ENCODE measurements around the gene HDAC4. TPM values are rescaled to one million over a fixed set of nuclear protein-coding genes. Genes with fewer than 3 reads are reported as not detected.

The HDAC4 gene
- total RNA-seq, 1 experiment from 2014 or later: 47.6 TPM

- TF ChIP-seq TCF7L2 (IDR thresholded peaks at IDR 0.05; ENCODE audit: borderline replicate concordance, extremely low read depth, insufficient read depth, insufficient read length): no peak
- TF ChIP-seq, protein P1, sequence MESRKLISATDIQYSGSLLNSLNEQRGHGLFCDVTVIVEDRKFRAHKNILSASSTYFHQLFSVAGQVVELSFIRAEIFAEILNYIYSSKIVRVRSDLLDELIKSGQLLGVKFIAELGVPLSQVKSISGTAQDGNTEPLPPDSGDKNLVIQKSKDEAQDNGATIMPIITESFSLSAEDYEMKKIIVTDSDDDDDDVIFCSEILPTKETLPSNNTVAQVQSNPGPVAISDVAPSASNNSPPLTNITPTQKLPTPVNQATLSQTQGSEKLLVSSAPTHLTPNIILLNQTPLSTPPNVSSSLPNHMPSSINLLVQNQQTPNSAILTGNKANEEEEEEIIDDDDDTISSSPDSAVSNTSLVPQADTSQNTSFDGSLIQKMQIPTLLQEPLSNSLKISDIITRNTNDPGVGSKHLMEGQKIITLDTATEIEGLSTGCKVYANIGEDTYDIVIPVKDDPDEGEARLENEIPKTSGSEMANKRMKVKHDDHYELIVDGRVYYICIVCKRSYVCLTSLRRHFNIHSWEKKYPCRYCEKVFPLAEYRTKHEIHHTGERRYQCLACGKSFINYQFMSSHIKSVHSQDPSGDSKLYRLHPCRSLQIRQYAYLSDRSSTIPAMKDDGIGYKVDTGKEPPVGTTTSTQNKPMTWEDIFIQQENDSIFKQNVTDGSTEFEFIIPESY (IDR thresholded peaks at IDR 0.05; ENCODE audit: extremely low read depth, insufficient replicate concordance, low read length): no peak
These were observed 88.7 kb downstream of the HDAC4 start (continued) for GRCh38 chr2:239312081-239312511.

GRCh38 chr2:239311132-239312040 lies 89.4 kb downstream of the HDAC4 start:
- H4K20me1 ChIP-seq (ENCODE audit: insufficient read depth): no peaks in the 10 kb centered on the region
- no peak overlapping the region for H3K4me3 ChIP-seq (replicated peaks in 1 of 2; ENCODE audit: low read depth in 1 of 2, low read length in 2 of 2)
- no peak overlapping the region for H3K4me2 ChIP-seq (ENCODE audit: low read length)
- no peak for DNase-seq (ENCODE audit: low read depth, low spot score)
- no TSS peak for BruUV-seq (replicated peaks)
- no peak overlapping the region for H3K9ac ChIP-seq (ENCODE audit: low read length)
- no peak for TF ChIP-seq ATF3 (IDR thresholded peaks at IDR 0.05)
- TF ChIP-seq YY1 (IDR thresholded peaks at IDR 0.05; ENCODE audit: extremely low read depth, insufficient replicate concordance, low read depth, low read length): no peak
- no peak for TF ChIP-seq JUND (IDR thresholded peaks at IDR 0.05)
- no peak for TF ChIP-seq RAD21 (IDR thresholded peaks at IDR 0.05; ENCODE audit: low read depth)
- no peak for TF ChIP-seq ZNF274 (IDR thresholded peaks at IDR 0.05; ENCODE audit: low read depth, low read length)
- TF ChIP-seq, protein P2, sequence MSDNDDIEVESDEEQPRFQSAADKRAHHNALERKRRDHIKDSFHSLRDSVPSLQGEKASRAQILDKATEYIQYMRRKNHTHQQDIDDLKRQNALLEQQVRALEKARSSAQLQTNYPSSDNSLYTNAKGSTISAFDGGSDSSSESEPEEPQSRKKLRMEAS (IDR thresholded peaks at IDR 0.05): no peak
- peaks cover 13% of the 10 kb centered on the region; the same call in 1 of the 2 replicates for H3K79me2 ChIP-seq (ENCODE audit: insufficient read depth, low read length)
- H3K36me3 ChIP-seq (ENCODE audit: control insufficient read depth in 1 of 2, insufficient read depth in 2 of 2, low read length in 2 of 2): no peaks in the 10 kb centered on the region
- H3K27me3 ChIP-seq (ENCODE audit: insufficient read depth, low read length): no peaks in the 10 kb centered on the region
- H3K9me2 ChIP-seq (ENCODE audit: insufficient read depth): no peaks in the 10 kb centered on the region
- ChIA-PET POLR2A (no interaction called here), RAD21 (ENCODE audit: low non-redundant PET in 1 of 2, low total read pairs in 2 of 2, uncharacterized antibody in 2 of 2, unreplicated experiment in 2 of 2) (no interaction called here), CTCF (no interaction called here)
- no peak overlapping the region for H3K27ac ChIP-seq (ENCODE audit: low read depth, low read length)
- no peaks in the 10 kb centered on the region for H3K4me1 ChIP-seq (ENCODE audit: control insufficient read depth in 1 of 2, insufficient read depth in 2 of 2, low read length in 2 of 2)
- intact Hi-C loops (cut with micrococcal nuclease): no loop called here
- no peaks in the 10 kb centered on the region for H3K9me3 ChIP-seq (ENCODE audit: control insufficient read depth in 1 of 2, insufficient read depth in 1 of 2, low read depth in 1 of 2, low read length in 2 of 2)
- no peak overlapping the region for H2AFZ ChIP-seq (ENCODE audit: low read depth, low read length, poor library complexity, severe bottlenecking)
- no peak for ATAC-seq
